IPS-11a (cell line): ENCODE results near the gene MINDY4.

ENCODE experiments used
- H3K4me3 ChIP-seq: one replicate; pipeline ENCODE4 v1.5.1; 2013; ENCODE audit warnings: low read depth, low read length, control low read depth

The MINDY4 gene

DNA sequence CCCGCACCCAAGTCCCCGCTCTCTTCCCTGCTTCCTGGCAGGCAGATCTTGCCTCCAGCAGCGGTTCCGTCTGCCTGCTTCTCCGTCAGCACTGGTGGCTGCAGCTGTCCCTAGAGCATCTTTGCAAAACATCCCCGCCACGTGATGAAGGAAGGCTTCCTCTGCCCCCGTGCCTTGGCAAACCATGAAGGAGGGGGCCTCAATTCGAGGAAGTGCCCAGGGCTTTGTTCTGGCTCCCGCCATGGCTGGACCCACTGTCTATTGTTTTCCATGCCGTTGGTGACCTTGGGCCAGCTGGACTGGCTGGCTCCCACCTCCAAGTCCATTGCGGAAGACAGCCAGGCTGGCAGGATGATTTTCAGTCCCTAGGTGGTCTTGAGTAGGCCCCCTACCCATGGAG lies 127.2 kb downstream of the MINDY4 start:
- H3K4me3 ChIP-seq = no peak overlapping the region

DNA sequence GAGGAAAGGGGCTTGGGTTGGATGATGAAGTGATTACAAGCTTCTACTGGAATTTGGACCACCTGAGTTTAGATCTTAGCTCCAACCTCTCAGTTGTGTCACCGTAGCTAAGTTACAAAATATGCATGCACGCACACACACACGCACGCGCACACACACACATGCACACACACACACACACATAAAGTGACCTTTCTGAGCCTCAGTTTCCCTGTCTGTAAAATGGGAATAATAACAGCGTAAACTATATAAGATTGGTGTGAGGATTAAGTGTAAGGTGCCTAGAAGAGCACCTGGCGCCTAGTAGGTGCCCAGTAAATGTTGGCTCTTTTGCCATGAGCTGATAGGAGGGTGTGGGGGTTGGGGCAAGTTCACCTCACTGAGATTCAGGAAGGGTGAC lies 127.8 kb downstream of the MINDY4 start:
- no peak overlapping the region for H3K4me3 ChIP-seq

DNA sequence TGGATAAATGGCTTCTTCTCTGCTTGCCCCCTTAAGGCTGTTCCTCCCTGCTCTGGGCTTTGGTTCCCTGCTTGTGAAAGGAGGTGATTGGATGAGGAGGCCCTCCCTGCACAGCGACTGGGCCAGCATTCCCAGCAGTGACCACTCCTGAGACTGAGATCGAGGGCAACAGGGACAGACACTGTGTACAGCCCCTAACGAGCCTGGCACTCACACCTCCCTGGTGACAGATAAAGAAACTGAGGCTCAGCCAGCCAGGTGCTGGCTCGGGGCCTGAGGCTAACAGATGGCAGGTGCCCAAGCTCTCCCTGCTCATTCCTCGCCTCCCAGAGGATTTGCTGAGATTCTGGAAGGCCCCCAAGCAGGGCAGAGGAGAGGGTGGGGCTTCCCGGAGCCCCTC lies 128.4 kb downstream of the MINDY4 start:
- H3K4me3 ChIP-seq = no peak overlapping the region

DNA sequence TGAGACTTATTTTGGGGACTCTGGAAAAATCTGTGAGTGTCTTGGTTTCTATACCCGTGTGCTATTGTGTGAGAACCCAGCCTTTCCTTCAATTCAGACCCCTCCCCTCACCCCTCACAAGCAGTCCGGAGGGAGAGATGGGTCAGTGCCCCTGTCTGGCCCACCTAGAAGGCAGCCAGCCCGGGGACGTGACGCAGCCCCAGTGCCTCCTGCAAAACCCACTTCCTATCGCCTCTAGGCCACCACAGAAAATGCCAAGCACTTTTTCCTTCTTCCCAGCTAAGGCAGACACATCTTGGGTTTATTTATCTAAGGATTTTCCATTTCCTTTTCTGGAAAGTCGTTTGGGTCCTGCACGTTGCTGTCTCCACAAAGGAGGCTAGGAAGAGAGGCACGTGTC lies 128.8 kb downstream of the MINDY4 start:
- H3K4me3 ChIP-seq = no peak overlapping the region

- H3K4me3 ChIP-seq = no peak overlapping the region
Measured at GRCh38 chr7:30900803-30901362, 129.7 kb downstream of the MINDY4 start.

GRCh38 chr7:30901856-30902255 lies 130.6 kb downstream of the MINDY4 start:
- no peak overlapping the region for H3K4me3 ChIP-seq

- H3K4me3 ChIP-seq = no peak overlapping the region
Measured at GRCh38 chr7:30902466-30902865, 131.2 kb downstream of the MINDY4 start.

- no peak overlapping the region for H3K4me3 ChIP-seq
Measured at GRCh38 chr7:30903146-30903545, 131.9 kb downstream of the MINDY4 start.

- H3K4me3 ChIP-seq = no peak overlapping the region
Measured at GRCh38 chr7:30904561-30904960, 133.3 kb downstream of the MINDY4 start.

DNA sequence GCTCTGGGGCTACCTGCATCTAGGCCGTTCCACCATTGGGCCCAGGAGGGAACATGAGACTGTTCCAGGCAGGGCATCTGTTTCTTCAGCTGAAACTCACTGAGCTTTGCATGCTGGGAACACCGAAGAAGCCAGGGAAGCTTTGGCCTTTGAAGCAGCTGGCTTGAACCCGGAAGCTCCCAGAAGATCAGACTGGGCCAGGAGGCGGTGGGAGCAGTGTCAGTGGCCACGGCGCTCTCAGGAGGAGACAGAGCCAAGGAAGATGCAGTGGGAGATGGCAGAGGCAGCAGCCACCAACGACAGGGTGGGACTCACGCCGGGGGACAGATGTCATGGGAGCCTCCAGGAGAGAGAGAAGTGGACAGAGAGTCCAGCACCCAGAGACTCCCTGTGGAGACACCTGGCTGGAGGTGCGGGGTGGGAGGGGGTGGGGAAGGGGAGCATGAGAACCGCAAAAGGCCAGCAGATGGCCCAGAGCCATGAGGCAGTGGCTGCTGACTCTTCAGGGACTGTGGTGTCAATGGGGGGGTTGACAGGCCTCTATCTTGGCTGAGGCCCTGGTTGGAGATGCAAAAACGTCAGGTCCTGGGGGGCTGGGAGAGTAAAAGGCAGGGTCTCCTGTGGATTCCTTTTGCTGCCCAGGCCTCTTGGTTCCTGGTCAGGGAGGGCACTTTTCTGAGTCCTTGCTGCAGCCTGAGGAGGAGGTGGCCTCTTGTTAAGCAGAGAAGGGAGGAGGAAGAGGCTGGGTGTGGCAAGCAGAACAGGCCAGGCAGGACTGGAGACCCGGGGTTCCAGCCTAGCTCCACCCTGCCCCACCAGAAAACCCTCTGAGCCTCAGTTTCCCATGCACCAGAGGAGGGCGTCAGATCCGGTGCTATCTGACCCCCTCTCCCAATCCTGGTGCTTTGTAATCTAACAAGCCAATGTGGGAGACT lies 134.1 kb downstream of the MINDY4 start:
- no peak overlapping the region for H3K4me3 ChIP-seq

- no peak overlapping the region for H3K4me3 ChIP-seq
Measured at GRCh38 chr7:30906014-30906413, 134.8 kb downstream of the MINDY4 start.

DNA sequence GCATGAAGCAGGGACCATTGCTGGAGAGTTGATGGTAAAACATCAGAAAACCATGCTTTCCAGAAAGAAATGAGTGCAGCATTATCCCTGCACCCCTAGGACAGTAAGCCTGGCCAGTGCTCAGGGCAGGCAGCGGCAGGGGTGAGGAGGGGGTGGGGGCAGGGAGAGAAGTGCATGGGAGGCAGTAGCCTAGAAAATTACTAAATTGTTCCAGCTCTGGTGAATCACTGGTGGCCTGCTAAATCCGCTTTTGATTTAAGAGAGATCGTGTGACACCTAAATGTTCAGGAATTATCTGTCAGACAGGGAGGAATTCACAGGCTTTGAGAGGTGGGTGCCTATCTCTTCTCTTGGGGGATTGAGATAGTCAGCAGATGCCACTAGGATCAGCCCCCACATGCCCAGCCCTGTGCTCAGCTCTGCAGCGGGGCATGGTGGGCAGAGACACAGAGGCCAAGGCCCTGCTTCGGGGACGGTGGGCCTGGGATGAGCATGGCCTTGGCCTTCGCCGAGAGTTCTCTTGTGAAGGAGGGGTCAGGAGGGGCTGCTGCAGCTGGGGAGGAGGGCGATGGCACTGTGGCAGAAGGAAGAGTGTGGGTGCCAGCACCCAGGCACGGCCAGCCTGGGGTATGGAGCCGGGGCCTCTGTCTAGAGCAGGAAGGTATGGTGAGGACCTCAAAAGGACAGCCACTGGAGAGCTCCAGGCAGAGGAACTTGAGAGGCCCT lies 135.5 kb downstream of the MINDY4 start:
- H3K4me3 ChIP-seq = no peak overlapping the region

- H3K4me3 ChIP-seq = no peak overlapping the region
Measured at GRCh38 chr7:30907527-30908267, 136.5 kb downstream of the MINDY4 start.

GRCh38 chr7:30908681-30909080 lies 137.5 kb downstream of the MINDY4 start:
- no peak overlapping the region for H3K4me3 ChIP-seq

GRCh38 chr7:30909431-30909830 lies 138.2 kb downstream of the MINDY4 start:
- no peak overlapping the region for H3K4me3 ChIP-seq

DNA sequence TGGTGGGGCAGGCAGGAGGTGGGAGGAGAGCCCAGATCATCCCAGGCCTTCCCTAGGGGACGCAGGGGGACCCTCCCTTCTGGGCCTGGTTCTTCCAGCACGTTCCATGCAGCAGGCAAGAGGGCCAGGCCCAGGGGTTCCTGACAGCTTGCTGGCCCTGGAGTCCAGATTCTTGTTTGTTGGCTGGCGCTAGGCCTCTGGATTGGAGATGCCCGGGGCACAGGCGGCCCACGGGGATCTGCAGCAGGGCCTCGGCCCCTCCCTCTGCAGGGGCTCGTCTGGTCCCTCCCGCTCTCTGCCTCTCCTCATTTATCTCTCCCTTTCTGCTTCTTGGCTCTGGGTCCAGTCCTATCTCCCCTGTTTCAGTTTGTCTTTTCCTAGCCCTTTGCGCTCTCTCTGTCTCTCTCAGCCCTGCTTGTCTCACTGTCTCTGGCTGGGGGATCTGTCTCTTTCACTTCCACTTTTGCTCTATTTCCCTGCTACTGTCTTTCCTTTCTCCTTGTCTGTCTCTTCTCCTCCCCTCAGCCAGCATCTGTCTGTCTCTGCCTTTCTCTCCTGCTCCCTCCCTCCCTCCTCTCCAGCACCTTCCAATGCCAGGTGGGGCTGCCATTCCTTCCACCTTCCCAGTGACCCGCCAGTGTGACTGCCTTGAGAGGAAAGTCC lies 139.3 kb downstream of the MINDY4 start:
- H3K4me3 ChIP-seq = no peak overlapping the region

- H3K4me3 ChIP-seq = no peak overlapping the region
Measured at GRCh38 chr7:30911133-30911532, 139.9 kb downstream of the MINDY4 start.

GRCh38 chr7:30911561-30911969 lies 140.3 kb downstream of the MINDY4 start, which contains the start of gene AQP1:
Gene AQP1 (plus strand): TSS chr7:30911853. CDS start chr7:30911910, 57 bp downstream.
- no peak within 1 kb of the TSS for H3K4me3 ChIP-seq

DNA sequence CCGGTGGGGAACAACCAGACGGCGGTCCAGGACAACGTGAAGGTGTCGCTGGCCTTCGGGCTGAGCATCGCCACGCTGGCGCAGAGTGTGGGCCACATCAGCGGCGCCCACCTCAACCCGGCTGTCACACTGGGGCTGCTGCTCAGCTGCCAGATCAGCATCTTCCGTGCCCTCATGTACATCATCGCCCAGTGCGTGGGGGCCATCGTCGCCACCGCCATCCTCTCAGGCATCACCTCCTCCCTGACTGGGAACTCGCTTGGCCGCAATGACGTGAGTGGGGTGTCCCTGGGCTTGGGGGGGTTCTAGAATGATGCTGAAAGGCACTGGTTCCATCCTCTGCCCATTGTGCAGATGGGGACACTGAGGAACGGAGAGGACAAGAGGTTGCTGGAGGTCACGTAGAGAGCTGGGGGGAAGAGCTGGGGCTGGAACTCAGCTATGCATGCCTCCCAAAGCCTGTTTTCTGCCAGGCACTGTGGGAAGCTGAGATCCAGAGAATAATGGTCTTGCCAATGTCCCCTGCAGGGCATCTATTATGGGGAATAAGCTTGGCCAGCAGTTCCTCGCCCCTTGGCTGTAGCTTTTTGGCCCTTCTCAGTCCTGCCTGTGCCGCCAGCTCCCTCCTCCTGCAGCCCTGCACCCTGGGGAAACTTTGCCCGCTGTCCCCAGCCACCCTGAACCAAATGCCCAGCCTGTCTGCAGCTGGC lies 141.0 kb downstream of the MINDY4 start:
- no peak overlapping the region for H3K4me3 ChIP-seq

GRCh38 chr7:30912731-30912985 lies 141.4 kb downstream of the MINDY4 start:
- no peak overlapping the region for H3K4me3 ChIP-seq
